NCI-H2107 treated with DMSO at 0.1 percent for 48 hours (cell line): ENCODE measurements around the gene MACROD2.
"Not testable (repeated sequence)": the region's sequence is repeated elsewhere in the genome, so short reads cannot be mapped to it uniquely, and the experiment has no call there.

Source experiments
- DNase-seq: peaks from one replicate; lab custom pipeline; 2025; ENCODE audit not compliant: unreplicated experiment; lab: John Stamatoyannopoulos, UW

The MACROD2 gene

DNA sequence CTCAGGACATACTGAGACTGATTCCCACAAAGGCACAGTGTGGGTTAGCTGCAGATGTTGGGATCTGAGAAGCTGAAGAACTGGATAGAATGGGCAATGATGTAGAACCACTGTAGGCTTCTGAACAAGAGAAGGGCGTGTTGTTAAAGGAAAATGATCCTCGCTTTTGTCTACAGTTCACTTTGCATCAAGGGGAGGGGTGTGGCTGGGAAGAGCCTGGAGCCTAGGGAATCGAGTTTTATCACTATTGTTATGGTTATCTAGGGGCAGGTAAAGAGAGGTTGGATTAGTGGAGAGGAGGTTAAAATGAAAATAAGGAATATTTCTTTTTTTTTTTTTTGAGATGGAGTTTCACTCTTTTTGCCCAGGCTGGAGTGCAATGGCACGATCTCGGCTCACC, 1809.8 kb downstream of the MACROD2 start:
- no peak for DNase-seq

DNA sequence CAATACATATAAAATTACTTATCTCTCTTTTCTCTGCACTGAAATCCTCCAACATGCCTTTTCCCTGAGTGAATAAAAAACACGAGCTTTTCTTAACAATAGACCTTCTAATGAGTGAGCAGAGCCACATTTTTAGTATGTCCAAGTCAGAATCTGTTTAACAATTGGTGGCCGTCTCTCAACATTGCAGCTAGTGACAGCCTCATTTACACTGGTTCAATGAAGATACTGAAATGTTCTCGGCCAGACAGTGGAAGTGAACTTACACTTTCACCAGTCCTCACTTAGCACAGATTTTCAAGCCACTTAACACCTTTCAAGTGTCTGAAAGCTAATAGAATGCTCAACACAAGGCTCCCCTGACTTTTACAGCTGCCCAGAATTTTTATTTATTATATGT, 1810.8 kb downstream of the MACROD2 start:
- DNase-seq = no peak

DNA sequence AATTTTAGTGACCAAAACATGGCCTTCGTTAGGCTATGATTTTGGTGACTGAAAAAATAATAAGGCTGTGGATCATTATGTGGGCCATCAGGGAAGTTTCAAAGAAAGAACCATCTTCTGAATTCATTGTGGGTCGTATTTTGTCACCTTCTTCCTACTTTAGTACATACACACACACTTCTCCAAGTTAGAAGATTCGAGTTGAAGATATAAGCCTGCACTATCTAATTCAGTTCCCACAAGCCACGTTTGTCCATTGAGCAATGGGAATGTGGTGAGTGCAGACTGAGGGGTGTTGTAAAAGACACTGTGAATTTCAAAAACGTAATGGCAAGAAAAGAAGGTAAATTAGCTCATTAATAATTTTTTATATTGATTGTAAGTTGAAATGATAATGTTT, 1812.0 kb downstream of the MACROD2 start:
- no peak for DNase-seq

DNA sequence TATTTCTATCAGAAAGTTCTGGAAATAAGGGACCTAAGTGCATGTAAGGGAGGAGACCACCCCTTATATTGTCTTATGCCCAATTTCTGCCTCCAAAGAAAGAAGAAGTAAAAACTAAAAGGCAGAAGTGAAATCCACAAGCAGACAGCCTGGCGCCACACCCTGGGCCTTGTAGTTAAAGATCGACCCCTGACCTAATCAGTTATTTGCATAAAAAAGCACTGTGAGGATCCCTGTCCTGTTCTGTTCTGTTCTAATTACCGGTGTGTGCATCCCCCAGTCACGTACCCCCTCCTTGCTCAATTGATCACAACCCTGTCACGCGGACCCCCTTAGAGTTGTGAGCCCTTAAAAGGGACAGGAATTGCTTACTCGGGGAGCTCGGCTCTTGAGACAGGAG, 1812.5 kb downstream of the MACROD2 start:
- not testable (repeated sequence) for DNase-seq

DNA sequence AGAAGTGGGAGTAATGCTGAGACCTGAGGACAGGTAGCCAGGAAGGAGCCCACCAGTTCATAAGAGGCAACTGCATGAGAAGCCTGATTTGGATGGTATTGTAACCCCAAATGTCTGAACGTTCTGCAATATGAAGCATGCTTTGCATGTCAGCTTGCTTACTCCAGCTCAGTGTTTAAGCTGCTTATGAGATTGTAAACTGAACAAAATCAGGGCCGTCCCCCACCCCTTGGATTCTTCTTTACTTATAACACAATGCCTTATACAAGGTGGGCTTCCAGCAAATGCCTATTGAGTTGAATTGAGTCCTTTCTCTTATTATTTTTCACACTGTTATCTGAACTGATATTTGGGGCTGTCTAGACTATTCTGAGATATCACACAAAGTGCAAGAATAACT, 1816.6 kb downstream of the MACROD2 start:
- DNase-seq = no peak

DNA sequence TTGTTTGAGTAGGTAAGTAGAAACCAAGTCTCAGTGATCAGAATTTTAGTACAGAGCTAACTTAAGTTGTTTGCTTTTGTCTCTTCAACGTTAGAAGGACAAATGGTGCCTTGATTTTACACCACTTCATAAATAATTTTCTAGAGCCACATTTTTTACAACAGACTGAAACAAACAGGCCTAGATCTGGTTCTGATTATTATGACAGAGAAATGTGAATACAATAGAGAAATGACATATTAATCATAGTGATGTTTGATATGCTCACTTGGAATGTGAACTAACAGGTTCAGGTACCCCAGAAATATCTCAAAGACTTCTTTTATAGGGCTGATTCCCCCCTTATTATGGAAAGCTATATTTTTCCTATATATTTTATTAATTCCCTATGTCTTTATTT, 1817.4 kb downstream of the MACROD2 start:
- DNase-seq = no peak

DNA sequence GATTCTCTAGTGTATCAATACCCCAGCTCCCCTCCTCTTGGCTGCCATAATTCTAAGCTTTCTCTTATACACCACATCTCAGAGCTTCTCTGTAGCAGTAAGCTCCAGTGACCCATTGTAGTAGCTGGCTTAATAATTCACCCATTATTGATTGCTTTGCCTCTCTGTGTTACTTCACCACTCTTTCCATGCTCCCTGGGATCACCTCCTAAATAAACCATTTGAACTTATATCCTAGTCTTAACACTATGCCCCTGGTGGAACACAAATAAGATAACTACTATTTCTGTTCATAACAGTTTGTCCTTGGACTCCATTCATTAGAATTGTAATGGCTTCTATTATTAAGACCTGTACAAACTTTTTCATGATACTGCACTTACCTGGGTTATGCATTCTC, 1819.0 kb downstream of the MACROD2 start:
- no peak for DNase-seq

DNA sequence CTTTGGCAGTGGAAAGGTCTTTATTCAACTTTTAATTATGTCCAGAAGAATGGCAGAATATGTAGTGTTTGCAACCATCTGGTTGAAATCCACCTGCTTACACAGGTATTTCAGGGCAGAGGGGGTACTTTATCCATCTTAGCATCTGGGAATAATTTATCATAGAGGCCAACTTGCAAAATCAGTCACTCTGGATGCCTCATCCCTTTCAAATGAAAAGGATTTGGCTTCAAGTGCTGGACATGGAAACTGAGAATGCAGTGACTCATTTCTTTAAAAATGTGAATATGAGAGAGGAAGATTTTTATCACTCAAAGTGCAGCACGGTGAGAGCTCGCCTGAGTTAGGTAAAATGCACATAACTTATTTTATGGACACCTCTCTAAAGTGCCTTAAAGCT, 1819.6 kb downstream of the MACROD2 start:
- DNase-seq = no peak

DNA sequence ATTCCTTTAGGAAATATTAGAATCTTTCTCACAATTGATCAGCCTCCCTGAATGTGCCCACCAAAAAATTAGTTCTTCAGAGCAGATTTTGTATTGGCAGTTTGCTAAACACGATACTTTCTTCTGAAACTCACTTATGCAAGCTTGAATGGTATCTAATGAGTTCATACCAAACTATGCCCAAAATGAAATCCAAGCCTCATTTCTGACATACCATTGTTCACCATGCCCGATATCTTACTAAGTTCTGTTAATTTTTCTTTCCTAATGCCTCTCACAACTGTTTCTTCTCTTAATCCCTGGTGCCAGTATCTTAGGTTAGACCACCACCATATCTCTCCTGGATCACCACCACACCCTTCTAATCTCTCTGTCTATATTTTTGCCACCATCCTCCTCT, 1822.0 kb downstream of the MACROD2 start:
- no peak for DNase-seq

DNA sequence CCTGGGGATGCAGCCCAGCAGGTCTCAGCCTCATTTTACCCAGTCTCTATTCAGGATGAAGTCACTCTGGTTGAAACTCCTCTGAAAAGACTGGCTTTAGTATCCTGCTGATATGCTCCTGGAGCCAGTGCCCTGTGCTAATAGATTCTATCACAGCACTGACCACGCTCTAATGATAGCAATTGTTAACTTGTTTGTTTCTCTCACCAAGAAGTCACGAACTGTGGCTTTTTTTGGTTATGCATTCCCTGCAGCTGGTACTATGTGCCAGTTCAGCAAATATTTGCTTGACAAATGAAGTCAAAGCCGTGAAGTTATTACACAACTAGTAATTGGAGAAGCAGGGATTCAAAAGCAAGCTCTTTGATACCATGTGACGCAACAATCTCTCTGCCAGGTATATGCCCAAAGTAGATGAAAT, 1823.3 kb downstream of the MACROD2 start:
- no peak for DNase-seq

DNA sequence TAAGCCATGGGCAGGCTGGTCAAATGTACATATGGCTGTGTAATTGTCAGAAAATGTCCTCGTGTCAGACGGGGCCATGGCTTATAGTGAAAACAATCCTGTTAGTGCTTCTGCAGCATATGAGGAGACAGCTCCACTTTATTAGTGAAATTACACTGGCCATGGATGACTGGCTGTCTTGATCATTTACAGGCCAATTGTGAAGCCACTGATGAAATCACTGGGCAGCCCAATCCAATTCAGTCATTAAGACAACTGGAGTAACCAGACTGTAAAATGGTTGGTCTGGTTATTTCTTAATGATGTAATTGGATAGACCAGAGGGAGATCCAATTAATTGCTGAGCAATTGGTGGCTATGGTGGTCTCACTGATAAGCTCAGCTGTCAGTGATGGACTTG, 1828.4 kb downstream of the MACROD2 start:
- no peak for DNase-seq

DNA sequence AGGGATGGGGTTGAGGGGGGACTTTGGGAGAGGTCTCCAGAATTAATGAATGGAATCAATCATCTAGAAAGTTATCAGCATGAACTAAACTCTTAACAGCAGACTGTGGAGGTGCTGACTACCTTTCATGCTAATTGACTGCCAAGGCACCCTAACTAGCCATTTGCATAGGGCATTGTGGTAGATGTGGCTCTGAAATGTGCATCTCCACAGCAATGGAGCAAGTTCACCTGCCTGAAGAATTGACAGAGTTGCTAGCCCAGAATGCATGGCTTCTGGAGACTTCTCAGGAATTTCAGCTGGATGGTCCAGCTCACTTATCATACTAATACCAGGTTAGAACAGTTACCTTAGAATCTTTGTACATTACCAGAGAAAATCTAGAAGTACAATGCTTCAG, 1832.3 kb downstream of the MACROD2 start:
- DNase-seq = no peak

DNA sequence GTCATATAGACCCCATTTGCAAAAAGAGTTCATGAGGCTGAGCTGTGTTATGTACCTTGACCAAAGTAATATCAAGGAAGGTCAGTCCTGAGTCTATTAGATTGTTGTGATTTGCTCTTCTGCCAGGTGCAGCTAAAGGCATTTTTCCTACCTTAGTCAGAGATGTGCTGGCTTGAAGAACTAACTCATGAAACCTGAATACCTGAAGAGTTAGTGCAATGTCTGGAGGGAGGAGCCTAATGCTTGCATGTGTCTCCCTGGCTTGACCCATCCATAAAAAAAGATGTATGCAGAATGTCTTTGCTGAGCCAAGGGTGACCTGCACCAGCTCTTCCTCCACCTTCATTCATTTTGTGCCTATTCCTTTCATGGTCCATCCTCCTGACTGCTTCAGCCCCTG, 1835.9 kb downstream of the MACROD2 start:
- DNase-seq = no peak

DNA sequence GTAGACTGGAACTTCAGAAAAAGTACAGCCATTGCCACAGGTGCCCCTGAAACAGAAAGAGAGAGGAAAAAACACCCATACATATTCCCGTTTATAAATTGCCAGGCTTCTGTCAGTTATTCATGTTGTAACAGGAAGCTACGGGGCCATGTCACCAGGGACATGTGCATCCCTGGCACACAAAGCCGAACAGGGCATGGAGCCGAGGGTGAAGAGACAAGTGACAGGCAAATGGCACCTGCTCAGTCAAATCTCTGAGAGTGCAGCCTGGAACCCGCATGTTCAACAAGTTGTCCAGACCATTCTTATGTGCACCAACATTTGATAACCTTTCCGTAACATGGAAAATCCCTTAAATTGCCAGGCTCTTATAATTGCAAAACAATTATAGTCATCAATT, 1837.2 kb downstream of the MACROD2 start:
- no peak for DNase-seq

DNA sequence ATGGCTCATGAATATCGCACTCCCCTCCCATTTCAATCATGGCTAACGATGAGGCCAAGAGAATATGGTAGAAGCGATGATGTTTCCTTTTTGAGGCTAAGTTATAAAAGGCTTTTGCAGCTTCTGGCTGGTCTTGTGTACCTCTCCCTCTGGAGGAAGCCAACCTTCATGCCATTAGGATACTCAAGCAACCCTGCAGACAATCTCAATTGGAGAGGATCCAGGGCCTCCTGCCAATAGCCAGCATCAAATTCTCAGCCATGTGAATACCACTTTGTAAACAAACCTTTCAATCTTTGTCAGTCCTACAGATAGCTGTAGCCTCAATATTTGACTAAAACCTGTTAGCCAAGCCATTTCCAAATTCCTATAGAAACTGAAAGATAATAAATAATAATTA, 1839.5 kb downstream of the MACROD2 start:
- no peak for DNase-seq

DNA sequence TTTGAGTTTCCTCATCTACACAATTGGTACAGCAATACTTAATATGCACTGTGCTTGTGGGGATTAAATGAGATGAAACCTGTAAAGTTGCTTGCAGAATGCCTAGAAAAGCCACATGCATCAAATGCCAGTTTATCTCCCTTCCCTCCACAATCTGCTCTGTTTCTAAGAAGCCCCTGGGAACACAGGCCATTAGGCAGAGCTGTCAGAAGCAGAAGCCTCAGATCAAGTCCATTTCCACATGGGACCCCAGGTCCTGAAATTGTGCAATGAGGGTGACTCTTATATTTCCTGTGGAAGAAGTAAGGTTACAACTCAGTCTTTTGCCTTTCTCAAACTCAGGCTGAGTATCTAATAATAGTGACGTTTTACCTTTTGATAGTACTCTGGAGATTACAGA, 1840.5 kb downstream of the MACROD2 start:
- no peak for DNase-seq

DNA sequence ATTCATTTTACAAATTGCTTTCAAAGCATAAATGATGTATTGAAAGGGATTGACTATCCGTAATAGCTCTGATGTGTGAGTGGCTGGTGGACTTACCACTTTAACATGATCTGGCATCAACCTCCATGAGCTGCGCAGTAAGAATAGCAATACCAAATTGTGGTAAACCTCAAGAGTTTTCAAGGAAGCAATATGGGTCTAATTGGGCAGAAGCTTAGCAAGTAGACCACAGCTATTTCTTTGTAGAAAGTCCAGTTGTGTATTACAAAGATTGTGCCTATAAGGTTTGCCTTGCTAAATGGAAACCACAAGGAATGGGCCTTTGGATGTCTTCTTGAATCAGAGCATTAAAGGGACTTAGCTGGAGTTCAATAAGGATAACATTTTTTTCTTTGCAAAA, 1841.3 kb downstream of the MACROD2 start:
- DNase-seq = no peak

DNA sequence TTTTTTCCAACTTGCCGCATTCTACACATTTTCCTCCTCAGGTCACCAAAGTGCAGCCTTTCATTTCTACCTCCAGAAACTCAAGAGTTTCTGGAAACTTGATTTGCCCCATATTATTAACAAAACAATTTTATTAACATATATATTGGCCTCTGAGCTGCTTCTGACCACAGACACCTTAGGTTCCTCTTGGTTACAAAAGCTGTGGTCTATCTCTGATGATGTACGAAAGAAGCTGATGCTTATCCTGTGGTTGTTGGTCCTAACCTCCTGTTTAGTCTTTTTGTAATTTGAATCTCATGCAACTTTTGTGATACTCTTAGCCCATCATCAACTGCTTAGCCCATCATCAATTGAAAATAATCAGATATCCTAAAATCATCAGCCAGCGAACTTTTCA, 1842.2 kb downstream of the MACROD2 start:
- DNase-seq = no peak

DNA sequence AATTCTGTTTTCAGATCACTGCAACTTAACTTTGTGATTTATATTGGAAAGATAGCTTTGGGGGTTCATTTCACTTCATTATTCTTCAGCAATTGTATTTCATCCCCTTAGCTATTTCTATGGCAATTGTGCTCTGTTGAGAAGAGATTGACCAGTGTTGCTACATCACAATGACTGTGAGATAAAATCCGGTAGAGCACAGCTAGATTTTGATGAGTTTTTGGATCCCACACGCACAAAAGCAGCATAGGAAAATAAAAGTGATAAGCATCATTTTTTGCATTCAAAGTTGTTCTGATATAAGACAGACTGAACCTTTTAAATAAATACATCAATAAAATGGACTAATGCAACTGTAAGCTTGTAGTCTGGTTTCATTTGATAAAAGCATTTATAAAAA, 1843.2 kb downstream of the MACROD2 start:
- DNase-seq = no peak

DNA sequence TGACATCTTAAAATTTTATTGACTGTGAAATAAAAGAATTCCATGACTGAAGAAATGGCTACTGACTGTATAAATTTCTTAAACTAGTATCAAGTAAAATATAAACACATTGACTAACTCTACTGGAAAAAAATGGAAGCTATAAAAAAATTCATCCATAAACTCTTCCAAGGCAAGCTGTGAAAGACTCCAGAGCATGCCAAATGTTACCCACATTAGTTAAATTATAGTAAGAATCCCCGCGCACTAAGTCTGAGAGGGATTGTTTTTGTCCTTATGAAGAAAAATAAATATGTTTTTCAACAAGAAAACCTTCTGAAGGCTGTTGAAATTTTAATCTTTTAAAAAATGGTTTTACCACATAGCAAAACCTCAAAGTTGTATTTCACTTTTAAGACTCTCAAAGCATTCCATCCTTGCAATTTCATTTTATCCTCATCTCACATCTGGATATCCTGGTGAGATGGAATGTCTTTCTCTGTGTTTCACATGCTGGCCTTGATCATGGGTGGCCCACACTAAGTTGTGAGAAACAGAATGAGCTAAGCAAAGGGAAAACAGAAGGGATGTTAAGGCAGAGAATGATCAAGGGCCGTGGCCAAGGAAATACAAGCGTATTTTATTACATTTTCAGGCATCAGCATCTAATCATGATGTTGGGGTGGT, 1845.5 kb downstream of the MACROD2 start:
- DNase-seq = no peak

DNA sequence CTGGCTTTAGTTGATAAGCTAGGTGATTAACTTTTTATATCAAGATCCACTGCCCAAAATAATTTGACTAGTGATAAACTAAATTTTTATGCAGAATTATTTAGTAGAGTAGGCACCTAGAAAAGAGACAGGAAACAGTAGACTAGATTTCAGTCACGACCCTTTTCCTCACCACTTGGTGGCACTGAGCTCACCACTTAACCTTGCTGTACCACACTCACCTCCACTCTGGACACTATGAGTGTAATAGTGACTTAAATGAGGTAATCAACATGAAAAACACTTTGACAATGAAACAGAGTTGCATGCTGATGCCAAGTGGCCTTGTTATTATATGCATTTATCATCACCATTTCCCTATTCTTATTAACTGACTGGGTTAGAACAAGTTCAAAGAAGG, 1847.6 kb downstream of the MACROD2 start:
- no peak for DNase-seq

DNA sequence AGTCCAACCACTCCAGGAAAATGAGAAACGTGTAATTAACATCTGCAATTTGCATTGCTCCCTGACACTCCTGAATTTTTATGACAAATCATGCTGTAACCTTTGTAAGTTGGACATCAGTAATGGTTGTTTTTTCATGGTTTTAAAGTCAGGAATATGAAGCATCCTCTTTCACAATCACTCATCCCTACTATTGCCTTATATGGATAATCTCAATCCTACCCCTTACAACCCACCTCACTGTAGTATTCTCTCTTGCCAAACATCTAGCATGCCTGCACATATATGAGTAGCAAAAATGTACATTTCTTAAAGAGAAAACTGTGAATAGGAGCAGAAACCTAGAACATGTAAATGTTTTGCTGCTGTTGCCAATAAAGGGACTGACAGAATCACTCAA, 1848.5 kb downstream of the MACROD2 start:
- no peak for DNase-seq

DNA sequence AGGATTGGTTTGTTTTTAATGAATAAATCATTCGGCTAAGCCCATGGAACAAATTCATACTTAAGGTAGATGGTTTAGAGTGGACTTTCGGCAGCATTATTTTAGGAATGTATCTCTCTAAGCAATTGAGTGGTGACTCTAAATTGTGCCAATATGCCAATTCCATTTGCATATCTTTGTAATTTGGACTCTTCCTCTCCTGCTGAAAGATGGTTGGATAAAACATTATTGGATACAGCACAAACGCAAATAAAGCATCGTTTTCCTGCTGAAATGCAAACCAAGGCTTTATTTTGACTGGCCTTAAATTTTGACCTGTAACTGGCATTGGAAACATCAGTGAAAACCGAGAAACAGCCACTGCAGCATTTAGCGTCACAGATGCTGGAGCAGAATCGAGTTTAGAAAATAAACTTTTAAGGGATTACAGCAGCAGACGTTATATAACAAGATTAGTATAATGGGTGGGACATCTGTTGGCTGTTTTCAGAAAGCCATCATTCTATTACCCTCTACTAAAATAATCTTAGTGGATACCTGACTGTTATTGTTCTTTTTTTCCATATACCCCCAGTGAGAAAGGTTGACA, 1852.0 kb downstream of the MACROD2 start:
- DNase-seq = no peak
